Hematopoietic multipotent progenitor cell treated with erythropoietin and hydrocortisone succinate and interleukin-3 and kit ligand, for 17 days (in vitro differentiated cells): Measurements from ENCODE around the gene ATP2A2.
"Not testable (repeated sequence)": the region's sequence is repeated elsewhere in the genome, so short reads cannot be mapped to it uniquely, and the experiment has no call there.

Experiments used
- DNase-seq: peaks from one replicate; pipeline ENCODE4 v3.0.0-alpha.2; 2015; ENCODE audit warnings: low spot score

Gene ATP2A2

GRCh38 chr12:110370732-110371231 lies 89.7 kb downstream of the ATP2A2 start:
- no peak for DNase-seq

- DNase-seq, result no peak
These were observed 90.5 kb downstream of the ATP2A2 start for GRCh38 chr12:110371408-110372055.

- DNase-seq, result no peak
These were observed 91.0 kb downstream of the ATP2A2 start for GRCh38 chr12:110372056-110372425.

- no peak for DNase-seq
These were observed 92.0 kb downstream of the ATP2A2 start for GRCh38 chr12:110373025-110373424.

- DNase-seq, result no peak
These were observed 92.4 kb downstream of the ATP2A2 start for GRCh38 chr12:110373425-110373824.

GRCh38 chr12:110373962-110374611 lies 93.0 kb downstream of the ATP2A2 start:
- no peak for DNase-seq

- not testable (repeated sequence) for DNase-seq
These were observed 97.2 kb downstream of the ATP2A2 start for GRCh38 chr12:110378131-110378790.

GRCh38 chr12:110379197-110379596 lies 98.2 kb downstream of the ATP2A2 start:
- DNase-seq, result no peak

GRCh38 chr12:110379631-110380030 lies 98.6 kb downstream of the ATP2A2 start:
- DNase-seq, result no peak

GRCh38 chr12:110382683-110383082 lies 101.6 kb downstream of the ATP2A2 start:
- DNase-seq, result no peak
